HG03460 (cell line): ENCODE data around the gene MSL2.
"Not testable (repeated sequence)": the region's sequence is repeated elsewhere in the genome, so short reads cannot be mapped to it uniquely, and the experiment has no call there.

Experiments used
- ATAC-seq: cut with Tn5 transposase; IDR thresholded peaks from one replicate; pipeline ENCODE4 v1.9.1; 2021; ENCODE audit not compliant: unreplicated experiment

The MSL2 gene

GRCh38 chr3:136193278-136194054 lies 2.7 kb downstream of the MSL2 start:
- no peak for ATAC-seq

- ATAC-seq = no peak
These were observed 3.3 kb downstream of the MSL2 start for GRCh38 chr3:136192831-136193230.

DNA sequence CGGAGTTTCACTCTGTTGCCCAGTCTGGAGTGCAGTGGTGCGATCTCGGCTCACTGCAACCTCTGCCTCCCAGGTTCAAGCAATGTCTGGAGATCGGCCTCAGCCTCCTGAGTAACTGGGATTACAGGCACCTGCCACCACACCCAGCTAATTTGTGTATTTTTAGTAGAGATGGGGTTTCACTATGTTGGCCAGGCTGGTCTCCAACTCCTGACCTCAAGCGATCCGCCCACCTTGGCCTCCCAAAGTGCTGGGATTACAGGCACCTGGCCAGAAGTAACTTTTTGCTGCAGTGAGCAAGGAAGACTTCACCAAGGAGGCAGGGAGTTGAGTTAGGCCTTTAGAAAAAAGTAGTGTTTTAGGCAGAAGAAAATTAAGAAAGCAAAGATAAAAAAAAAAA lies 3.9 kb downstream of the MSL2 start:
- ATAC-seq = not testable (repeated sequence)

DNA sequence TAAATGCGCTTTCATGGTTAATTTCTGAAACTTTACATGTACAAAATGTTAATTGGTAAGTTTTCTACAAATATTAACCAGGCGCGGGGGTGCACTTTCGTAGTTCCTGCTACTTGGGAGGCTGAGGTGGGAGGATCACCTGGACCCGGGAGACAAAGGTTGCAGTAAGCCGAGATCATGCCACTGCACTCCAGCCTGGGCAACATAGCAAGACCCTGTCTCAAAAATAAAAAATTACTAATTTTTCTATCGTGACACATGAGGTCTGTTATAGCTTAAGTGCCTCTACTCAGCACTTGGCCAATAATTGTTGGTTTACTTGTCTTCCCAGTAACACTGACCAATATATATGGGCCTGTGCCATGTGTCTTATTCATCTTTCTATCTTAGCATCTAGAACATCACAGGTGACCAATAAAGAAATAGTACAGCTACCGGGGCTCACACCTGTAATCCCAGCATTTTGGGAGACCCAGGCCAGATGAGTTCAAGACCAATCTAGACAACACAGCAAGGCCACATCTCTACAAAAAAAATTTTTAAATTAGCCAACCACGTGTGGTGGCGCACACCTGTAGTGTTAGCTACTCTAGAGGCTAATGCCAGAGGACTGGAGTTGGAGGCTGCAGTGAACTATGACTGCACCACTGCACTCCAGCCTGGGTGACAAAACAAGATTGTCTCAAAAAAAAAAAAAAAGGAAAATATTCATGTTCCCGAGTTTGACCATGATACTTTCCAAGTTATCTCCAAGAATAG lies 6.1 kb downstream of the MSL2 start:
- ATAC-seq = no peak

GRCh38 chr3:136189043-136189442 lies 7.1 kb downstream of the MSL2 start:
- no peak for ATAC-seq

DNA sequence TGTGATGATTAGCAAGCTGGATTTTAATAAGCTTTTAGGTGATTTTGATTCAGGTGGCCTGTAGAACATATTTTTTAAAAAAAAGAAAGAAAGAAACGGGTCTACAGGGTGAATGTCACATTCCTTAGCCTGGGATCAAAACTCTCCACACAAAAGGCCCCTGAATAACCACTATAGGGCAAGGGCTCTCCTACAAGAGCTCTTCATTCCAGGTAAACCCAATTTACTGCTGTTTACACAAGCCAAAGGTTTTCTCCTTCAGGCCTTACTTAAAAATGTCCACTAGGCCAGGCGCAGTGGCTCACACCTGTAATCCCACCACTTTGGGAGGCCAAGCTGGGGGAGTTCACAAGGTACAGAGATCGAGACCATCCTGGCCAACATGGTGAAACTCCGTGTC lies 8.3 kb downstream of the MSL2 start:
- ATAC-seq = no peak

DNA sequence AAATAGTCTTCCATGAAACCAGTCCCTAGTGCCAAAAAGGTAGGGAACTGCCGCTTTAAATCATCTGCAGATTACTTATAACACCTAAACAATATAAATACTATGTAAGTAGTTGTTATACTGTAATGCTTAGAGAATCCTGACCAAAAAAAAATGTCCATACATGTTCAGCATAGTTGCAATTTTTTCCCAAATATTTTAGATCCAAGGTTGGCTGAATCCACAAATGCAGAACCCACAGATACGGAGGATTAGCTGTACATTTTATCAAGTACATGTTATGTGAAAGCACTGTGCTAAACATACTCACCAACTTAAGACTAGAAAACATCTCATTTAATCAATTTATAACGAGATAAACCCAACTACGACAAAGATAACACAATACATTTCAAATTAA lies 9.3 kb downstream of the MSL2 start:
- no peak for ATAC-seq

DNA sequence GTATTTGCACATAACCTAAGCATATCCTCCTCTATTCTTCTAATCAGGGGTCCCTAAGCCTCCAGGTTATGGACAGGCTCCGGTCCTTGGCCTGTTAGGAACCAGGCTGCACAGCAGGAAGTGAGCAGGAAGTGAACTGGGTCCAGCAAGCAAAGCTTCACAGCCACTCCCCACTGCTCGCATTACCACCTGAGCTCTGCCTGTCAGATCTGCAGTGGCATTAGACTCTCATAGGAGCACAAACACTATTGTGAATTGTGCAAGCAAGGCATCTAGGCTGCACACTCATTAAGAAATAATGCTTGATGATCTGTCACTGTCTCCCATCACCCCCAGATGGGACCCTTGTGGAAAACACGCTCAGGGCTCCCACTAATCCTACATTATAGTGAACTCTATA lies 9.8 kb downstream of the MSL2 start:
- no peak for ATAC-seq

- ATAC-seq = no peak
These were observed 11.4 kb downstream of the MSL2 start for GRCh38 chr3:136184703-136185102.

GRCh38 chr3:136181741-136182140 lies 14.4 kb downstream of the MSL2 start:
- ATAC-seq = no peak

DNA sequence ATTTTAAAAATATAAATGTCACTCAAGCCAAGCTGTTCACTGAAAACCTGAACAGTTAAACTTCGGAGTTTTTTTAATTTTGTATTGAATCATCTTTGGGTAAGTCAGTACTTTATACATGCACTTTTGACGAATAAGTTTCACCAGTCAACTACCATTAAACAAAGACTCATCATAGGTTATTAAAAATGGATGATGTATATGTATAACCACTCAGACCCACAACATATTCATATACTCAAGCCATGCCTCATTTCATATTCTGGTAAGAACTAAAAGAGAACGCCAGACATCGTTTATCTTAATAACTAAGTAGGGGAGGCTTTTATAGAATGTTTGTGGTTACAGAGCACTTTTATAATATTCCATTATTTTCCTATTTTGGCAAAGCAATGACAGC lies 18.3 kb downstream of the MSL2 start:
- no peak for ATAC-seq

GRCh38 chr3:136173939-136174490 lies 22.1 kb downstream of the MSL2 start:
- ATAC-seq = no peak

DNA sequence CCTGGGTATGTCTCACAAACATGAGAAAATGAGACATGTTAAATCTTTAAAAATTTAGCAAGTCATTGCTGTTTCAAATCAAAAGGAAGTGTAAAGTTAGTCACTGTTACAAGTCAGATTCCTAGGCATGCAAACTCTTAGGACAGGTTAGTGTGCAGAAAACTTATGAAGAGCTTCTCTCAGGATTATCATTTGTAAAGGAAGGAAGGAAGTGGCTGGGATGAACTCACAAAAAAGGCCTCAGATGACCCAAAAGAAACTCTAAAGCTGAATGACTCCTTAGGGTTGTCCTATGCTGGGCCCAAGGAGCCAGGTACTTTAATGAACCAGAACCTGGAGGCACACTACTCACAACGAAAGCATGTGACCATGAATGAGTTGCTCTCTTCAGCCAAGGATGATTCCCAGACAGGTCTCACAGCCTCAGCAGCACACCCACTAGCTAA lies 25.0 kb downstream of the MSL2 start:
- peak; percentile 49 for ATAC-seq

- ATAC-seq = not testable (repeated sequence)
These were observed 27.9 kb downstream of the MSL2 start for GRCh38 chr3:136168236-136168635.

GRCh38 chr3:136166507-136166906 lies 29.6 kb downstream of the MSL2 start:
- ATAC-seq = no peak

- not testable (repeated sequence) for ATAC-seq
These were observed 32.5 kb downstream of the MSL2 start for GRCh38 chr3:136163607-136164006.

GRCh38 chr3:136162322-136162721 lies 33.8 kb downstream of the MSL2 start:
- no peak for ATAC-seq

DNA sequence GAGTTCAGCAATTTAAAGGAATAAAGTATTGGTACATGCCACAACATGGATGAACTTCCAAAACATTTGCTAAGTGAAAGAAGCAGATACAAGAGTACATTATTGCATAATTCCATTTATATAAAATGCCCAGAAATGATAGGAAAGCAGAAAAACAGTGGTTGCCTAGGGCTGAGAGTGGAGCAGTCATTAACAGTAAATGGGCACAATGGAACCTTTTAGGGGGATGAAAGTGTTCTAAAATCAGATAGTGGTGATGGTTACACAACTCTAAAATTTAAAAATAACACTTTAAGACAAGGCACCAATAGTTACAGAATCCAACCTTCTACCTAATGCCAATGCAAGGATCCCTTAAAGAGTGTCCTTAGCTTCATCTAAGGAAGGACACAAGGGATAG lies 34.6 kb downstream of the MSL2 start:
- no peak for ATAC-seq

DNA sequence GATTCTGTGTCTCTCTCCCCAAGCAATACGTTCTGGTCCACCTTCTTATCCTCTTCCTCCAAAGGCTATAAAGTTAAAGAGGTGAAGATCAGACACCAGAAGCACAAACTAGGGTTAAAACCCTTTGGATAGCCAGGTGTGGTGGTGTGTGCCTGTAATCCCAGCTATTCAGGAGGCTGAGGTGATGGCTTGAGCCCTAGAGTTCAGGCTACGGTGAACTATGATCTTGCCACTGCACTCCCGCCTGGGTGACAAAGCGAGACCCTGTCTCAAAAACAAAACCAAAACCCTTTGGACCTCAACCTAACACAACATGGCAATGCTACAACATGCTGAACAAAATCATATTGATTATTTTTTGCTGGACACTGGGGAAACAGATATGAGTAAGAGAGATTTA lies 43.2 kb downstream of the MSL2 start:
- no peak for ATAC-seq

GRCh38 chr3:136152176-136152843 lies 43.8 kb downstream of the MSL2 start:
- no peak for ATAC-seq

DNA sequence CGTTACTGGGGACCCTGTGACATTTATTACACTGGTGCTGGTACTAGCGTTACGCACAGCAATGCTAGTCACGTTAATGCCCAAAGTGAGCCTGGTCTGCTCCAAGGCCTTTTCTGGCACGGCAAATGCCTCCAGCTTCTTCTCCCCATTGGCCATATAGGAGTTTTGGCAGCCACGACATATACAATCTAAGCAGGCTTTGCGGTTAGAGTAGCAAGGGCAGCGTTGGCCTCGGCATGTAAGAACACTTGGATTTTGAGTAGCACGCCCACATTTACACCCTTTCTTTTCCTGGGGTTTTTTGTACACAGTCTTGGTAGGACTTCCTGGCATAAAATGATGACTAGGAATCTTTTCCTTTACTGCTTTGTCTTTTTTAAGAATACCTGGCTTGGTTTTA lies 44.9 kb downstream of the MSL2 start:
- ATAC-seq = no peak

GRCh38 chr3:136149667-136150066 lies 46.5 kb downstream of the MSL2 start:
- no peak for ATAC-seq
